ENCODE measurements around the gene STMP1. TPM values are rescaled to one million over a fixed set of nuclear protein-coding genes. Genes with fewer than 3 reads are reported as not detected.
"Not testable (repeated sequence)": the region's sequence is repeated elsewhere in the genome, so short reads cannot be mapped to it uniquely, and the experiment has no call there.

Gene STMP1
- polyA plus RNA-seq, 2 of the 4 experiments (the other 2 are of a cell fraction): 33.0 to 35.5 TPM

DNA sequence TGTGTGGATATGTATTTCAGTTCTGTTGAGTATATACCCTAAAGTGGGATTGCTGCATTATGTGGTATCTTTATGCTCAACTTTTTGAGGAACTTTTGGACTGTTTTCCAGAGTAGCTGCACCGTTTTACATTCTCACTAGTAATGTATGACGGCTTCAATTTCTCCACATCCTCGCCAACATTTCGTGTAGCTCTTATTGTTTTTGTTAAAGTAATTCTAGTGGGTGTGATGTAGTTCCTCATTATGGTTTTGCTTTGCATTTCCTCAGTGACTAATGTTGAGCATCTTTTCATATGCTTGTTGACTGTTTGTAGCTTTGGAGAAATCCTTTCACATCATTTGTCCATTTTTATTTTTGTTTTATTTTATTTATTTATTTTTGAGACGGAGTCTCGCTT, 4.5 kb downstream of the STMP1 start (continued):
- no peak for TF ChIP-seq HDAC2 (IDR thresholded peaks at IDR 0.05)
- TF ChIP-seq FOXS1 (CRISPR knock-in tag; IDR thresholded peaks at IDR 0.05): no peak
- no peak for TF ChIP-seq HOXA7 (CRISPR knock-in tag; IDR thresholded peaks at IDR 0.05)
- no peak for TF ChIP-seq ZNF302 (CRISPR knock-in tag; IDR thresholded peaks at IDR 0.05)
- TF ChIP-seq TFCP2L1 (CRISPR knock-in tag; IDR thresholded peaks at IDR 0.05): no peak
- no peak for TF ChIP-seq CHD2 (IDR thresholded peaks at IDR 0.05; ENCODE audit: low read length, partially characterized antibody)

GRCh38 chr7:135667626-135668025, 5.3 kb downstream of the STMP1 start:
- H3K27ac ChIP-seq; ATAC-seq; H3K4me2 ChIP-seq; H3K9me3 ChIP-seq; FAIRE-seq; POLR2A ChIA-PET; H3K4me3 ChIP-seq; DNase-seq (ENCODE audit: low read depth in 1 of 2, low spot score in 1 of 2): not testable (repeated sequence)
- WGBS (ENCODE audit: missing lambda C conversion rate): 93% methylated on average over 1 of the region's 1 CpG
- CTCF ChIA-PET: interaction anchor here (1.3 kb wide), 1 partner anchor 22 kb away, joined by 3 read pairs; no protein-coding TSS in a partner anchor
- peaks cover 16% of the 10 kb centered on the region; the same call in 2 of the 3 replicates for H3K4me1 ChIP-seq

DNA sequence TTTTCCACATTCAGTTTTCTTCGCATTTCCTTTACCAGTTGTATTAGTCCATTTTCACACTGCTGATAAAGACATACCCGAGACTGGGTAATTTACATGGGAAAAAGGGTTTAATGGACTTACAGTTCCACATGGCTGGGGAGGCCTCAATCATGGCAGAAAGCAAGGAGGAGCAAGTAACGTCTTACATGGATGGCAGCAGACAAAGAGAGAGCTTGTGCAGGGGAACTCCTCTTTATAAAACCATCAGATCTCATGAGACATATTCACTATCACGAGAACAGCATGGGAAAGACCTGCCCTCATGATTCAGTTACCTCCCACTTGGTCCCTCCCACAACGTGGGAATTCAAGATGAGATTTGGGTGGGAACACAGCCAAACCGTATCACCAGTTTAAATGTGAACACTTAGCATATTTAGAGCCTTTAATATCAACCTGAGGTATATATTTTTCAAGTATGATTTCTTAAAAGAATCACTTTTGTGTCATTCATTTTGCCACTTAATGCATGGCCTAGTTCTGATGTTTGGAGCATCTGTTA, 6.6 kb downstream of the STMP1 start:
- H3K9me3 ChIP-seq; H3K27ac ChIP-seq; H3K4me3 ChIP-seq; DNase-seq (ENCODE audit: low read depth in 1 of 2, low spot score in 1 of 2); H3K4me2 ChIP-seq; POLR2A ChIA-PET; ATAC-seq; FAIRE-seq: not testable (repeated sequence)
- WGBS (ENCODE audit: missing lambda C conversion rate): 57% methylated on average over 6 of the region's 6 CpGs
- H3K4me1 ChIP-seq: peaks cover 10% of the 10 kb centered on the region; the same call in 2 of the 3 replicates
- CTCF ChIA-PET: interaction anchor here (0.6 to 1.3 kb wide), 2 partner anchors 24 to 959 kb away, joined by 3 to 4 read pairs; no protein-coding TSS in a partner anchor

DNA sequence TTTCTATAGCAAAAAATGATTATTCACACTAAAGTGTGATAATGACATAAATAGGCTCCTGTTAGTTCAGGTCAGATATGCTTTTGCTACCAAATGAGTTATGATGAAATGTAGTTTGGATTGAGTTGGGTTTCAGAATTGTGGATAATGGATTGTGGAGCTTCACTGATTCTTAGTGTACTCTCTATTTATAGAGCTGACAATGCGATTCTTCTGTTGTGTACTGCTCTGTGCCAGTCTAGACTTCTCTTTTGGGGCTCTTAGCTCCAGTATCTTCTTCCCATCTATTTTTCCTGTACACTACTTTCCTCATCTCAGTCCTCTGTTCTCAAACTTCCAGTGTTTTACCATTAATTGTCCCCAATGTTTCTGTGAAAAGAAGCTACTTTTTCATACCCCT, 7.5 kb downstream of the STMP1 start:
- Histone ChIP-seq H3K27ac (no peak overlapping the region), H3K4me3 (no peak overlapping the region), H3K9me3 (no peaks in the 10 kb centered on the region), H3K4me1 (peaks cover 3% of the 10 kb centered on the region; the same call in 2 of the 3 replicates), H3K4me2 (no peak overlapping the region)
- TF ChIP-seq RARB (CRISPR knock-in tag; IDR thresholded peaks at IDR 0.05) (no peak), MAFK (IDR thresholded peaks at IDR 0.05; ENCODE audit: partially characterized antibody) (peak; percentile 6)
- ATAC-seq: no peak
- POLR2A ChIA-PET: no interaction called here
- CTCF ChIA-PET: interaction anchor here (3.7 to 6.1 kb wide), 2 partner anchors 14 to 23 kb away, joined by 19 to 25 read pairs; no protein-coding TSS in a partner anchor
- no peak for FAIRE-seq
- WGBS (ENCODE audit: missing lambda C conversion rate): 91% methylated on average over 1 of the region's 1 CpG
- no peak for DNase-seq (ENCODE audit: low read depth in 1 of 2, low spot score in 1 of 2)

DNA sequence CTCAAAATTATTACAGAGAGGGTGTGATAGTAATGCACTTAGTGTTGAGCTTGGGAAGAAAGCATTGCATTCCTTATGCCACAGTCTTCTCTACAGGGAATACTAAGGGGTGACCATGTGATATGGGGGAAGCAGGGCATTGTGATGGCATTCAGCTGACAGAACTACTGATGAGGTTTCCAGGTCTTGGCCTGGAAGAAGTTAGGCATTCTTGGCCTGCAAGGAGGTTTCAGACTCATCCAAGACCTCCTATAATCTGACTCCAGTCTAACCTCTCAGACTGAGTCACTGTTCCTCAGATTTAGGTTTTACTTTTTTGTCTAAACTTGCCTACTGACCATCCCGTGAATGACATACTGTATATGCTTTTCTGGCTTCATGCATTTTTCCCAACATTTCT, 7.9 kb downstream of the STMP1 start:
- Histone ChIP-seq H3K9me3 (no peaks in the 10 kb centered on the region), H3K4me2 (no peak overlapping the region), H3K27ac (no peak overlapping the region), H3K4me3 (no peak overlapping the region), H3K4me1 (peaks cover 3% of the 10 kb centered on the region; the same call in 2 of the 3 replicates)
- CTCF ChIA-PET: interaction anchor here (3.7 to 6.1 kb wide), 2 partner anchors 14 to 24 kb away, joined by 19 to 25 read pairs; no protein-coding TSS in a partner anchor
- FAIRE-seq (no peak), DNase-seq (ENCODE audit: low read depth in 1 of 2, low spot score in 1 of 2) (no peak), ATAC-seq (0 out of 6 replicates have a peak, but pooled peaks of 1 of the 2 experiments have one; percentile 24)
- WGBS (ENCODE audit: missing lambda C conversion rate): 72% methylated on average over 1 of the region's 1 CpG
- no peak for TF ChIP-seq RFX5 (IDR thresholded peaks at IDR 0.05)
- TF ChIP-seq RNF2 (IDR thresholded peaks at IDR 0.05; ENCODE audit: borderline replicate concordance, low read depth): no peak
- TF ChIP-seq JUNB (IDR thresholded peaks at IDR 0.05): no peak
- no peak for TF ChIP-seq CHD4 (IDR thresholded peaks at IDR 0.05; ENCODE audit: borderline replicate concordance)
- no peak for TF ChIP-seq FOXS1 (CRISPR knock-in tag; IDR thresholded peaks at IDR 0.05)
- TF ChIP-seq PBX3 (IDR thresholded peaks at IDR 0.05): no peak
- no peak for TF ChIP-seq ZC3H11A (IDR thresholded peaks at IDR 0.05)
- TF ChIP-seq, protein P1, sequence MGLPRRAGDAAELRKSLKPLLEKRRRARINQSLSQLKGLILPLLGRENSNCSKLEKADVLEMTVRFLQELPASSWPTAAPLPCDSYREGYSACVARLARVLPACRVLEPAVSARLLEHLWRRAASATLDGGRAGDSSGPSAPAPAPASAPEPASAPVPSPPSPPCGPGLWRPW (IDR thresholded peaks at IDR 0.05): no peak
- TF ChIP-seq PHF8 (IDR thresholded peaks at IDR 0.05; ENCODE audit: borderline replicate concordance, low read depth): no peak
- no peak for TF ChIP-seq MYC (IDR thresholded peaks at IDR 0.05; ENCODE audit: borderline replicate concordance, low read length)
- TF ChIP-seq RAD21 (conservative IDR thresholded peaks at IDR 0.05 in 1 of 2, IDR thresholded peaks at IDR 0.05 in 1 of 2): no peak
- TF ChIP-seq ZSCAN20 (CRISPR knock-in tag; IDR thresholded peaks at IDR 0.05): no peak
- no peak for TF ChIP-seq TFCP2L1 (CRISPR knock-in tag; IDR thresholded peaks at IDR 0.05)
- TF ChIP-seq CBX2 (IDR thresholded peaks at IDR 0.05; ENCODE audit: borderline replicate concordance, low read depth): no peak
- no peak for TF ChIP-seq KDM5A (IDR thresholded peaks at IDR 0.05)
- no peak for TF ChIP-seq ELK1 (IDR thresholded peaks at IDR 0.05; ENCODE audit: low read depth, low read length)
- POLR2A ChIA-PET: no interaction called here

Data from A549 (cell line).